Measurements from ENCODE around the gene SYP. TPM values are rescaled to one million over a fixed set of nuclear protein-coding genes. Genes with fewer than 3 reads are reported as not detected.

SYP gene
- total RNA-seq, 1 donor from 2014 or later = 1.8 TPM

DNA sequence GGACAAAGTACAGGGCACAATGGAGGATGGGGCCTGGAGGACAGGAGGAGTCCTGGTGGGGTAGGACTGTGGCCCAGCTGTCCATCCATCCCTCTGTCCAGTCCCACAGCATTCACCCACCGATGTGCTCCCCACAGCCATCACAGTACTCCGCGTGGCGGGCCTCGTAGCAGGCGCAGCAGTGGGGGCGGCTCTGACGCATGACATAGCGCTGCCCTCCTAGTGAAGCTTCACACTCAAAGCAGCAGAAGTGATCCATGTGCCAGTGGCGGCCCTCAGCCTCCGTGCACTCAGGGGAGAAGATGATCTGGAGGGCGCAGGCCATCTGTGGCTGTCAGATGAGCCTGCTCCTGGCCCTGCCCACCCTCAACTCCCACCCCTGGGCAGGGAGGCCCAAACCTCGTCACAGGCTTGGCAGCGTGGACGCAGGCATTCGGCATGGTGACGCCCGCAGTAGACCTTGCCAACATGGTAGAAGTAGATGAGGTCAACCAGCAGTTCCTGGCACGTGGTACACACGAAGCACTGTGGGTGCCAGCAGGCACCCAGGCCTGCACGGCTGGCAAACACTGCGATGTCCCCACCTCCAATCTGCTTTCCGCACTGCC lies 22.0 kb downstream of the SYP start:
- no peaks in the 10 kb centered on the region for H3K4me1 Mint-ChIP-seq (ENCODE audit: unreplicated experiment)
- H3K36me3 Mint-ChIP-seq (ENCODE audit: low read depth, unreplicated experiment) = peaks cover 34% of the 10 kb centered on the region
- H3K27ac Mint-ChIP-seq (ENCODE audit: unreplicated experiment) = no peak overlapping the region
- TF ChIP-seq CTCF (IDR thresholded peaks at IDR 0.05; ENCODE audit: unreplicated experiment) = no peak
- DNase-seq (ENCODE audit: low spot score) = no peak
- peaks cover 2% of the 10 kb centered on the region for H3K27me3 Mint-ChIP-seq (ENCODE audit: unreplicated experiment)
- no peak overlapping the region for H3K4me3 Mint-ChIP-seq (ENCODE audit: unreplicated experiment)
- H3K9me3 Mint-ChIP-seq (ENCODE audit: unreplicated experiment) = no peaks in the 10 kb centered on the region

DNA sequence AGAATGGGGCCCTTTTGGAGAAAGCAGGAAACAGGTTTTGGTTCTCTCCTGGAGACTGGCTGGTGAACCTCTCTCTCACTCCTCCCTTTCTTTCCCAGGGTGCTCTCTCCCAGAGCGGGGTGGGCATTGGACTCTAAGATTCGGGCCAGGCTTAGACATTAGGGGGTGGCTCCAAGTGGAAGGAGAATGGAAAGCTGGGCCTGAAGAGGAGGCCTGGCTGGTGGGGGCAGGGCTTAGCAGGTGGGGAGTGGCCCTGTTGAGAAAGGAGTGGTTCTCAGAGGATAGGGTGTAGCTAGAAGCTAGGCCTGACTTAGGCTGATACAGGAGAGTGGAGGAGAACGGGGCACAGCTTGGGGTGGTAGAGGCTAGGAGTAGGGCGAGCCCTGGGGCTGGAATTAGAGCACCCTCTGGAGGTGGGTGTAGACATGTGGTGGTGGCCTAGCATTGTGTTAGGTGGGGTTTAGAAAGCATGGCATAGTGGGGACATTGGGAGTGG lies 22.6 kb downstream of the SYP start:
- Mint-ChIP-seq H3K4me1 (ENCODE audit: unreplicated experiment) (no peaks in the 10 kb centered on the region), H3K36me3 (ENCODE audit: low read depth, unreplicated experiment) (peaks cover 33% of the 10 kb centered on the region), H3K27me3 (ENCODE audit: unreplicated experiment) (peaks cover 2% of the 10 kb centered on the region), H3K27ac (ENCODE audit: unreplicated experiment) (no peak overlapping the region), H3K4me3 (ENCODE audit: unreplicated experiment) (no peak overlapping the region), H3K9me3 (ENCODE audit: unreplicated experiment) (no peaks in the 10 kb centered on the region)
- DNase-seq (ENCODE audit: low spot score) = no peak
- TF ChIP-seq CTCF (IDR thresholded peaks at IDR 0.05; ENCODE audit: unreplicated experiment) = no peak

DNA sequence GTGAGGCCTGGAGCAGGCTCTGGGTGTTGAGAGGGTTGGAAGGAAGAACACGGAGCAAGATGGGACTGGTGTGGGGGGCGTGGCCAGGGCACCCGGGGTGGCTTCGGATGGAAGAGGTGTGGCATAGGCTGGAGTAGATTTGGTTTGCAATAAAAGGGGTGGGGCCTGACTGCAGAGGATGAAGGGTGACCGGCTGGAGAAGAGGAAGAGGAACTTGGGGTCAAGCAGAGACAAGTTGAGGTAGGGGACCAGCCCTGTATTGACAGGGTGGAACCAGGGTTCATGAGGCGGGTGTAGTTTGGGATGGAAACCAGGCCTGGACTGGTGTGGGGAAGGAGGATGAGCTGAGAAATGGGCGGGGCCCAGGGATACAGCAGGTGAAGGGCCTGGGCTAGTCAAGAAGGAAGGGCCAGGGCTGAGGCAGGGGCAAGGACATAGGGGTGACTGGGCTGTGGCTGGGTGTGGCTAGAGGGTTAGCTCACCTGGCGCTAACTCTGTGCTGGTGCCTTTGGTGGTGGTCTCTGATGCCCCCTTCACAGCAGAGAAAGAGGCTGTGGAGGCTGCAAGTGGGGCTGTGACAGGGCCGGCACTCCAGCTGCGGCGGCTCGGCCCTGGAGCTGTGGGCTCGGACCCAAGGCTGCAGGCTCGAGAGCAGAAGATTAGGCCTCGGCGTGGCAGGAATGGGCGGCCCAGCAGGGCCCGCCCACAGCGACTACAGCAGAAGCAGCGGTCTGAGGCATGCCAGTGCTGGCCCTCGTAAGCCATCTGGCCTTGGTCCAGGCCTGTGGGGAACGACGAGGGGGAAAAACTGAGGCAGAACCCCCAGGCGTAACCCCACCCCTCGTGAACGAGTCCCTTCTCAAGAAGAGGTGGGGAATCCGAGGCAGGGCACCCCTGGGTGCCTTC lies 23.3 kb downstream of the SYP start:
- no peak overlapping the region for H3K27ac Mint-ChIP-seq (ENCODE audit: unreplicated experiment)
- no peak for DNase-seq (ENCODE audit: low spot score)

DNA sequence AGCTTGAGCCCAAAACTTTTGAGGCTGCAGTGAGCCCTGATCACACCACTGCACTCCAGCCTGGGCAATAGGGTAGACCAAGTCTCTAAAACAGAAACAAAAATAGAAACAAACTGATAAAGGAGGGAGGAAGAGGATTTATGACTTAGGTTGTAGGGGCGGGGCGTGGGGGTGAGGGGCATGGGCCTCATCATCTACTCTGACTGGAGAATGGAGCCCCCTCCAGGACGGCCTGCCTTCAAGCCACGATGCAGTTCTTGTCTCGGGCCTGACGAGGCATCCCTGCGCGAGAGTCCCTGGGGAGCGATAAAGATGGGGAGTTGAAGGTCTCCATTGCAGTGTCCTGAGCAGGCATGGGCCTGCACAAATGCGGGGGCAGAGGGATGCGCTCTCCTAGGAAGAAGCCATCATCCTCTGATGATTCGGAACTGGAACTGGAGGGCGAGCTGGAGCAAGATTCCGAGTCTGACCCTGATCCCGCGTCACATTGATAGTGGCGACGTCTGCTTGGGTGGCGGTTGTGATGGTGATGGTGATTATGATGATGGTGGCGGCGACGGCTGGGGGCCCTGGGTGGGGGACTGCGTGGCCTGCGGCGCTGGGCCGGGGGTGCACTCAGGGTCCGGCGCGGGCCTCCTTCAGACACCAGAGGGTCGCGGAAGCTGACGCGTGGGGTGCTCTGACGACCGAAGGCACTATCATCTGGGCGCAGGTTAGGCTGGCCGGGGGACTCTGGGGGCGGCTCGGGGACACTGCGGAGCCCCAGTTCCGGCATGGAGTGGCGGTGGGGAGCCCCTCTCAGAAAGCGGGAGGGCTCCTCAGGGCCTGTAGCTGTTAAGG lies 24.3 kb downstream of the SYP start:
- no peak overlapping the region for H3K4me3 Mint-ChIP-seq (ENCODE audit: unreplicated experiment)
- no peak overlapping the region for H3K27ac Mint-ChIP-seq (ENCODE audit: unreplicated experiment)
- DNase-seq (ENCODE audit: low spot score) = no peak
- H3K36me3 Mint-ChIP-seq (ENCODE audit: low read depth, unreplicated experiment) = peaks cover 27% of the 10 kb centered on the region
- no peaks in the 10 kb centered on the region for H3K9me3 Mint-ChIP-seq (ENCODE audit: unreplicated experiment)
- TF ChIP-seq CTCF (IDR thresholded peaks at IDR 0.05; ENCODE audit: unreplicated experiment) = no peak
- H3K4me1 Mint-ChIP-seq (ENCODE audit: unreplicated experiment) = no peaks in the 10 kb centered on the region
- H3K27me3 Mint-ChIP-seq (ENCODE audit: unreplicated experiment) = peaks cover 2% of the 10 kb centered on the region

More for the DNA sequence above, 23.3 kb downstream of the SYP start:
- H3K4me3 Mint-ChIP-seq (ENCODE audit: unreplicated experiment) = no peak overlapping the region
- no peaks in the 10 kb centered on the region for H3K9me3 Mint-ChIP-seq (ENCODE audit: unreplicated experiment)
- H3K4me1 Mint-ChIP-seq (ENCODE audit: unreplicated experiment) = no peaks in the 10 kb centered on the region
- peaks cover 2% of the 10 kb centered on the region for H3K27me3 Mint-ChIP-seq (ENCODE audit: unreplicated experiment)
- peaks cover 30% of the 10 kb centered on the region for H3K36me3 Mint-ChIP-seq (ENCODE audit: low read depth, unreplicated experiment)
- no peak for TF ChIP-seq CTCF (IDR thresholded peaks at IDR 0.05; ENCODE audit: unreplicated experiment)

Measured in endothelial cell (in vitro differentiated cells).